OCI-LY3 (cell line): Measurements from ENCODE around the gene ABCD1.

ENCODE experiments used
- H2AFZ ChIP-seq: fragments of 200-600, 300-600 bp; shearing (Covaris generic); 2 replicates; pipeline ENCODE4 v1.6.0; 2014; ENCODE audit warnings: antibody characterized with exemption, low read depth, low read length
- H3K27ac ChIP-seq: fragments of 200-600, 300-600 bp; sonication (generic); 2 replicates; pipeline ENCODE4 v1.5.1; 2014; ENCODE audit warnings: mild to moderate bottlenecking, low read length, moderate library complexity, mixed read lengths
- H3K27me3 ChIP-seq: fragments of 200-600, 300-600 bp; sonication (generic); 2 replicates; pipeline ENCODE4 v1.6.1; 2014; ENCODE audit warnings: low read depth, low read length, mixed read lengths
- H3K36me3 ChIP-seq: fragments of 200-600, 300-600 bp; sonication (generic); replicated peaks from 2 replicates; pipeline ENCODE3; 2014; ENCODE audit warnings: low read depth, low read length, mixed read lengths
- H3K4me1 ChIP-seq: fragments of 300-600, 200-600 bp; sonication (generic); 2 replicates; pipeline ENCODE4 v1.6.1; 2014; ENCODE audit warnings: low read length, mixed read lengths
- H3K4me2 ChIP-seq: fragments of 200-600, 300-600 bp; sonication (generic); 2 replicates; pipeline ENCODE4 v1.6.1; 2014; ENCODE audit warnings: low read length, mixed read lengths
- H3K4me3 ChIP-seq: fragments of 300-600, 200-600 bp; sonication (generic); 2 replicates; pipeline ENCODE4 v1.5.1; 2014; ENCODE audit warnings: antibody characterized with exemption, mild to moderate bottlenecking, low read length, moderate library complexity
- H3K79me2 ChIP-seq: fragments of 300-600, 200-600 bp; shearing (Covaris generic); 2 replicates; pipeline ENCODE4 v1.6.1; 2014; ENCODE audit warnings: mild to moderate bottlenecking, low read length, mixed read lengths
- H3K9ac ChIP-seq: fragments of 300-600, 200-600 bp; shearing (Covaris generic); 2 replicates; pipeline ENCODE4 v1.6.0; 2014; ENCODE audit warnings: mild to moderate bottlenecking, low read length, moderate library complexity
- H3K9me3 ChIP-seq: fragments of 200-600, 300-600 bp; shearing (Covaris generic); 2 replicates; pipeline ENCODE4 v1.6.1; 2014; ENCODE audit warnings: low read length, mixed read lengths; ENCODE audit not compliant: insufficient read depth
- H4K20me1 ChIP-seq: fragments of 200-600, 300-600 bp; sonication (generic); 2 replicates; pipeline ENCODE4 v1.6.1; 2016; ENCODE audit warnings: low read length, mixed read lengths; ENCODE audit not compliant: insufficient read depth
- CTCF ChIP-seq: fragments of 200-600, 300-600 bp; sonication (generic); IDR thresholded peaks from 2 replicates; pipeline ENCODE4 v1.5.1; 2014; ENCODE audit warnings: antibody characterized with exemption, low read length, low read depth
- EZH2phosphoT487 ChIP-seq: fragments of 200-600 bp; shearing (Covaris generic); IDR thresholded peaks from 2 replicates; pipeline ENCODE4 v1.6.1; 2018; ENCODE audit warnings: antibody characterized with exemption, mixed run types, low read depth

ABCD1 gene

GRCh38 chrX:153732401-153732800 is 7.7 kb downstream of the ABCD1 start:
- H3K4me3 ChIP-seq: no peak overlapping the region
- 0 out of 2 replicates have a peak, but pooled peaks cover 2% of the 10 kb centered on the region for H4K20me1 ChIP-seq
- no peak overlapping the region for H3K27ac ChIP-seq
- H3K4me2 ChIP-seq: no peak overlapping the region
- H3K27me3 ChIP-seq: no peaks in the 10 kb centered on the region
- H3K36me3 ChIP-seq: peaks cover 26% of the 10 kb centered on the region
- no peak overlapping the region for H2AFZ ChIP-seq
- peaks cover 9% of the 10 kb centered on the region; the same call in 1 of the 2 replicates for H3K79me2 ChIP-seq
- TF ChIP-seq CTCF: no peak
- TF ChIP-seq EZH2phosphoT487: no peak
- H3K9ac ChIP-seq: no peak overlapping the region
- H3K4me1 ChIP-seq: peaks cover 17% of the 10 kb centered on the region
- H3K9me3 ChIP-seq: no peaks in the 10 kb centered on the region

DNA sequence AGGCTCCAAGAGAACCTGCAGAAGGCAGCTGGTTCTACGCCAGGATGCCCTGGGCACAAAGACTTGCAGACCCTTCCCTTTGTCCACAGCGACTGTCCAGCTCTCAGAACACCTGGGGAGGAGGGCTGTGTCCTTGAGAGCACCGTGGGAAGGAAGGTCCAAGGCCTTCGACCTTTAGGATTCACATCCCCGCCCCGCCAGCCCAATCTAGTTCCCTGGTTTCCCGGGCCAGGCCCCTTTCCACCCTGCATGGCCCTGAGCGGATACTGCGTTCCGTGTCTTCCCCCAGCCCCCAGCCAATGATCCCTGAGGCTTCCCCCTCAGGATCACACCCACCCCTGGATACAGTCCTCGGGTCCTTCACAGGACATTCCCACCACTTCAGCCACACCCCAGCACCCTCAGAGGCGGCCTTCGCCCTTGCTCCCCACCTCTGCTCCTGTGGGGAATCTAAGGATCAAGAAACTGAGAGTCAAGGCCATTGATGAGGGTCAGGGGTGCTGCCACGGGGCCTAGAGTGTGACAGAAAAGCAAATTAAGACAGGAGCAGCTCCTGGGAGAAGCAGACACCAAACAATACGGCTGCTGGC is 9.1 kb downstream of the ABCD1 start:
- H2AFZ ChIP-seq: no peak overlapping the region
- H3K27me3 ChIP-seq: no peaks in the 10 kb centered on the region
- TF ChIP-seq CTCF (no peak), EZH2phosphoT487 (no peak)
- H4K20me1 ChIP-seq: 0 out of 2 replicates have a peak, but pooled peaks cover 2% of the 10 kb centered on the region
- H3K4me3 ChIP-seq: no peak overlapping the region
- H3K9me3 ChIP-seq: no peaks in the 10 kb centered on the region
- H3K9ac ChIP-seq: no peak overlapping the region
- H3K27ac ChIP-seq: no peak overlapping the region
- H3K36me3 ChIP-seq: peaks cover 20% of the 10 kb centered on the region
- no peak overlapping the region for H3K4me2 ChIP-seq
- no peaks in the 10 kb centered on the region for H3K79me2 ChIP-seq
- H3K4me1 ChIP-seq: peaks cover 7% of the 10 kb centered on the region

DNA sequence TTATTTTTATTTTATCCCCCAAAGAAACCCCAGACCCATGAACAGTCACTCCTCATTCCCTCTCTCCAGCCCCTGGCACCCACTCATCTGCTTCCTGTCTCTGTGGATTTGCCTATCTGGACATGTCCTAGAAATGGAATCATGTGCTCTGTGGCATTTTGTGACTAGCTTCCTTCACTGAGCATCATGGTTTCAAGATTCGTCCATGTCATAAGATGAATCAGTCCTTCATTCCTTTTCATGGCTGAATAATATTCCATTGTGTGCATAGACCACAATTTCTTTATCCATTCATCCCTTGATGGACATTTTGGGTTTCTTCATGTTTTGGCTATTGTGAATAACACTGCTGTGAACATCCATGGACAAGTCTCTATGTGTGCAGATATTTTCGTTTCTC is 10.2 kb downstream of the ABCD1 start:
- Histone ChIP-seq H3K27ac (no peak overlapping the region), H3K36me3 (peaks cover 17% of the 10 kb centered on the region), H3K79me2 (no peaks in the 10 kb centered on the region), H3K4me1 (peaks cover 7% of the 10 kb centered on the region), H3K27me3 (no peaks in the 10 kb centered on the region), H4K20me1 (0 out of 2 replicates have a peak, but pooled peaks cover 2% of the 10 kb centered on the region), H3K9me3 (no peaks in the 10 kb centered on the region), H2AFZ (no peak overlapping the region), H3K4me3 (no peak overlapping the region), H3K4me2 (0 out of 2 replicates have a peak overlapping the region, but pooled peaks have one; percentile 20), H3K9ac (no peak overlapping the region)
- TF ChIP-seq CTCF: no peak
- no peak for TF ChIP-seq EZH2phosphoT487

GRCh38 chrX:153735274-153735673 is 10.6 kb downstream of the ABCD1 start:
- H3K9ac ChIP-seq: no peak overlapping the region
- H3K9me3 ChIP-seq: no peaks in the 10 kb centered on the region
- peaks cover 17% of the 10 kb centered on the region for H3K36me3 ChIP-seq
- H3K4me3 ChIP-seq: no peak overlapping the region
- 0 out of 2 replicates have a peak, but pooled peaks cover 2% of the 10 kb centered on the region for H4K20me1 ChIP-seq
- H3K4me1 ChIP-seq: peaks cover 7% of the 10 kb centered on the region
- H3K79me2 ChIP-seq: no peaks in the 10 kb centered on the region
- no peak overlapping the region for H2AFZ ChIP-seq
- no peak for TF ChIP-seq CTCF
- no peak for TF ChIP-seq EZH2phosphoT487
- no peaks in the 10 kb centered on the region for H3K27me3 ChIP-seq
- H3K27ac ChIP-seq: no peak overlapping the region
- H3K4me2 ChIP-seq: peak overlapping the region; percentile 20; the same call in 1 of the 2 replicates
